Astrocyte of the spinal cord (primary cell): ENCODE measurements around the gene C14orf119.

Experiments
- DNase-seq: peaks from one replicate; pipeline ENCODE4 v3.0.0; 2011; ENCODE audit warnings: low read depth, low spot score
- H3K4me3 ChIP-seq: 2 replicates; pipeline ENCODE4 v1.5.1; 2011; ENCODE audit warnings: low read depth, mild to moderate bottlenecking, low read length, moderate library complexity
- in situ Hi-C: cut with HindIII; loops from 2 replicates; pipeline ENCODE4 v1.10.0; 2017; ENCODE audit warnings: low sequenced_read_pairs
- TF ChIP-seq, protein P1 (sequence below): IDR thresholded peaks from 2 replicates; pipeline ENCODE4 v1.5.1; 2012; ENCODE audit warnings: low read depth, mild to moderate bottlenecking, low read length, inconsistent platforms

The C14orf119 gene

GRCh38 chr14:23090254-23090636 lies 5.1 kb upstream of the C14orf119 start:
- DNase-seq, result no peak
- TF ChIP-seq, protein P1, sequence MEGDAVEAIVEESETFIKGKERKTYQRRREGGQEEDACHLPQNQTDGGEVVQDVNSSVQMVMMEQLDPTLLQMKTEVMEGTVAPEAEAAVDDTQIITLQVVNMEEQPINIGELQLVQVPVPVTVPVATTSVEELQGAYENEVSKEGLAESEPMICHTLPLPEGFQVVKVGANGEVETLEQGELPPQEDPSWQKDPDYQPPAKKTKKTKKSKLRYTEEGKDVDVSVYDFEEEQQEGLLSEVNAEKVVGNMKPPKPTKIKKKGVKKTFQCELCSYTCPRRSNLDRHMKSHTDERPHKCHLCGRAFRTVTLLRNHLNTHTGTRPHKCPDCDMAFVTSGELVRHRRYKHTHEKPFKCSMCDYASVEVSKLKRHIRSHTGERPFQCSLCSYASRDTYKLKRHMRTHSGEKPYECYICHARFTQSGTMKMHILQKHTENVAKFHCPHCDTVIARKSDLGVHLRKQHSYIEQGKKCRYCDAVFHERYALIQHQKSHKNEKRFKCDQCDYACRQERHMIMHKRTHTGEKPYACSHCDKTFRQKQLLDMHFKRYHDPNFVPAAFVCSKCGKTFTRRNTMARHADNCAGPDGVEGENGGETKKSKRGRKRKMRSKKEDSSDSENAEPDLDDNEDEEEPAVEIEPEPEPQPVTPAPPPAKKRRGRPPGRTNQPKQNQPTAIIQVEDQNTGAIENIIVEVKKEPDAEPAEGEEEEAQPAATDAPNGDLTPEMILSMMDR, result no peak
- H3K4me3 ChIP-seq, result no peak overlapping the region
- in situ Hi-C loops, result no loop called here

DNA sequence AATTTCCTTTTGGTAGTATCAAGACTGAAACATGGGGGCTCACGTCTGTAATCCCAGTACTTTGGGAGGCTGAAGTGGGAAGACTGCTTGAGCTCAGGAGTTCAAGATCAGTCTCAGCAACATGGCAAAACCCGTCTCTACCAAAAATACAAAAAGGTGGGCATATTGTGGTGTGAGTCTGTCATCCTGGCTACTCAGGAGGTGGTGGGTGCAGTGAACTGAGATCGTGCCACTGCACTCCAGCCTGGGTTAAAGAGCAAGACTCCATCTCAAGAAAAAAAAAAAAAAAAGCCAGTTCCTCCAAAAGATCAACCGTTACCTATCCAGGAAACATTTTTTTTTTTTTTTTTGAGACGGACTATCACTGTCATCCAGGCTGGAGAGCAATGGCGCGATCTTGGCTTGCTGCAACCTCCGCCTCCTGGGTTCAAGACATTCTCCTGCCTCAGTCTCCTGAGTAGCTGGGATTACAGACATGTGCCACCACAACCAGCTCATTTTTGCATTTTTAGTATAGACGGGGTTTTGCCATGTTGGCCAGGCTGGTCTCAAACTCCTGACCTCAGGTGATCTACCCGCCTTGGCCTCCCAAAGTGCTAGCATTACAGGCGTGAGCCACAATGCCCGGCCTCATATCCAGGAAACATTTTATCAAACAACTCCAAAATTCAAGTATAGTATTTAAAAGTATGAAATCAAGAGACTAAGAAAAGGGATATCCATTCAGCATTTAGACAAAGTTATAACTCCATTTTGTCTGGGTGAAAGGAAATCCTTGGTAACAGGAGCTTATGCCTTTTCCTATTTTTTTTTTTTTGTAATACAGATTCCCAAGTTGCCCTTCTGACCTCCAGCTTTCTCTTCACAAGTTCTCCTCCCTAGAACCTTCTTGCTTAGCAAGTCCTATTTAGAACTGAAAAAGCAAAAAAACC lies 3.7 kb upstream of the C14orf119 start:
- TF ChIP-seq, protein P1, result no peak
- in situ Hi-C loops, result no loop called here
- H3K4me3 ChIP-seq, result no peak overlapping the region
- DNase-seq, result no peak

GRCh38 chr14:23093104-23093503 lies 2.2 kb upstream of the C14orf119 start:
- H3K4me3 ChIP-seq, result no peak overlapping the region
- in situ Hi-C loops, result no loop called here
- TF ChIP-seq, protein P1, result no peak

GRCh38 chr14:23093526-23093925 lies 1.8 kb upstream of the C14orf119 start:
- TF ChIP-seq, protein P1, result no peak
- DNase-seq, result no peak
- in situ Hi-C loops, result no loop called here

More at GRCh38 chr14:23093104-23093503, 2.2 kb upstream of the C14orf119 start:
- no peak for DNase-seq

DNA sequence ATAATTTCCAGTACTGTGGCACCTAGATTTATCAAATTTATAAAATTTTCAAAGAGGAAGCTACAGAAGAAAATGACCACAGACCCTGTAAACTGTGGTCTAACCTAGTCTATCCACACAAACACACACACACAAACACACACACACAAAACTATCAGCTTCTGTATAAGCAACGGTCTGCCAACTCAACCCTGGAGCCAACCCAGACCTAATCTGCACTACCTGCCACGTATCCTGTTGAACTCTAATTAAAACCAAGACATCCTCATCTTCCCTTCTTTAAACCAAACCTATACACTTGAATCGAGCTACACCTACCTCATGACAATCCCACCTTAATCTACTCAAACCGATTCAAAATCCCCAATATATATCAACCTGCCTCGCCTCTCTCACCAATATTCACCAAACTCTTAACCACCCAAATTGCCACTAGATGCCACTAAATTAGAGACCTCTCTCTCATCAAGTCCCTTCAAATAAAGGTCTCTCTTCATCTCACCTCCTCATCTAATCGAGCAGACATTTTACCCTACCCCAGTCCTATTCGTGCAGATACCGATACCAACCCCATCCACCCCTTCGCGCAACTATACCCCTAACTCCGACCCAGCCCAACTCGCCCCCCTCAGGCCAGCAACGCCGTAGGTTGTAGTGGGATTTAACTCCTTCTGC lies 1.2 kb upstream of the C14orf119 start:
- no peak for DNase-seq
- peak overlapping the region; percentile 87 for H3K4me3 ChIP-seq
- in situ Hi-C loops, result no loop called here
- TF ChIP-seq, protein P1, result peak; percentile 32

More at GRCh38 chr14:23093526-23093925, 1.8 kb upstream of the C14orf119 start:
- H3K4me3 ChIP-seq, result peak overlapping the region; percentile 87

DNA sequence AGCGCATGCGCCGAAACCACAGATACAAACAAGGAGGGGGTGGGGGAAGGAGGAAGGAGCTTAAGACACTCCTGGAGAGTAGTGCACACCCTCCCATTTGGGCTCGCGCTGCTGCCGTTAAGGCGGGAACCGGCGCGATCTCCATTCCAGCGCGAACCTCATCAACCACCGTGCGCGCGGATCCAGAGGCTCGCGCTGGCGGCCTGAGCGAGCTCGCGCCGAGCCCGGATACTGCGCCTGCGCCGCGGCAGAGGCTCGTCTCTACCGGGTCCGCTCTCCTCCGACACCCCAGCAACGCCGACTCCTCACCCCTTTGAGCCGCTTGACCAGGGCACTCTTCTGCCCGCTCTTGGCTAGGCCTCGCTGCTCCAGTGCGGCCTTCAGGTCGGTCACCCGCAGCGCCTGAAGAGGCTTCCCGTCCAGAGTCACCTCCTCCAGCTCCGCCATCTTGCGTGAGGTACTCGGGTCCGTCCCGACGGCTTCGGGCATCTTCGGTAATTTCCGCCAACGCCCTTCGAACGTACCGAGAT lies 574 bp upstream of the C14orf119 start, which contains the start of gene ACIN1:
Gene ACIN1 (minus strand): TSS at position 471 of the 530 bp plus-strand sequence. CDS start 24 bp downstream, at position 447.
- TF ChIP-seq, protein P1, result no peak
- in situ Hi-C loops, result no loop called here
- H3K4me3 ChIP-seq, result peak within 1 kb of the TSS; percentile 87
- peak; percentile 92 for DNase-seq
